HFFc6 (cell line): ENCODE measurements around the gene DCN. TPM values are rescaled to one million over a fixed set of nuclear protein-coding genes. Genes with fewer than 3 reads are reported as not detected.

Experiments used
- DNase-seq: peaks from one replicate; pipeline ENCODE4 v3.0.0-alpha.2; 2018
- H3K27ac Mint-ChIP-seq: 2 replicates; pipeline ENCODE4 v1.8.0; 2020; ENCODE audit warnings: mild to moderate bottlenecking, mixed read lengths
- H3K27me3 Mint-ChIP-seq: 2 replicates; pipeline ENCODE4 v1.8.0; 2021; ENCODE audit warnings: mild to moderate bottlenecking, moderate library complexity, mixed read lengths; ENCODE audit not compliant: insufficient read depth
- H3K36me3 Mint-ChIP-seq: 2 replicates; pipeline ENCODE4 v1.8.0; 2021; ENCODE audit warnings: low read depth, mixed read lengths
- H3K4me1 Mint-ChIP-seq: 2 replicates; pipeline ENCODE4 v1.8.0; 2020; ENCODE audit warnings: low read depth, mixed read lengths
- H3K4me3 Mint-ChIP-seq: 2 replicates; pipeline ENCODE4 v1.8.0; 2020; ENCODE audit warnings: mild to moderate bottlenecking, moderate library complexity, mixed read lengths
- H3K9me3 Mint-ChIP-seq: 2 replicates; pipeline ENCODE4 v1.8.0; 2020; ENCODE audit warnings: mild to moderate bottlenecking, mixed read lengths
- total RNA-seq, 6 experiments: library from RNA; stranded (reverse); fragmentation: NEBNext Ultra II Directional; extraction: Animal tissue kit (Norgen Biotek cat#: 25700); gene quantifications; 2 replicates in 1 of 6; 3 replicates in 5 of 6; pipeline ENCODE4 v1.2.3, GENCODE V29; 2021
- TF ChIP-seq, protein P1 (sequence below): fragments of 200-600 bp; sonication (generic); IDR thresholded peaks from 2 replicates; pipeline ENCODE4 v1.5.0; 2021; ENCODE audit warnings: antibody characterized with exemption, mild to moderate bottlenecking

Gene DCN
- total RNA-seq, 6 experiments from 2014 or later = 20.4 to 58.8 (median 48.7) TPM

DNA sequence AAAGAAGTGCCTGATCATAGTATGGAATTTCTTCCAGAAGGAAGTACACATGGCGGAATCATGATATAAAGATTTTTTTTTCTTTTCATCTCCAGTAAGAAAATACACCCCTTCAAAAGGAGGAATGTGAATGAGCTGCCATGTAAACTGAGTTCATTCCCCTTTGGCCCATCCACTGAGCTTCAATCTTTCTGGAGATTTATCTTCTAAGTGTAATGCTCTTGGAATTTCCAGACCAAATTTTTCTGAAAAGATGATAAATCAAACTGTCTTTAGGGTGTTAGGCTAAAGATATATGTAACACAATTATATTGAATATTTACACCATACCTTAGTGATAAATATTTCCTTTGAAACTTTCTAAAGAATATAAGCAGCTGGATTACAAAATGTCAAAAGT lies 5.2 kb downstream of the DCN start:
- no peaks in the 10 kb centered on the region for H3K36me3 Mint-ChIP-seq
- H3K27ac Mint-ChIP-seq = peak overlapping the region; percentile 21; the same call in 1 of the 2 replicates
- H3K4me3 Mint-ChIP-seq = no peak overlapping the region
- TF ChIP-seq, protein P1, sequence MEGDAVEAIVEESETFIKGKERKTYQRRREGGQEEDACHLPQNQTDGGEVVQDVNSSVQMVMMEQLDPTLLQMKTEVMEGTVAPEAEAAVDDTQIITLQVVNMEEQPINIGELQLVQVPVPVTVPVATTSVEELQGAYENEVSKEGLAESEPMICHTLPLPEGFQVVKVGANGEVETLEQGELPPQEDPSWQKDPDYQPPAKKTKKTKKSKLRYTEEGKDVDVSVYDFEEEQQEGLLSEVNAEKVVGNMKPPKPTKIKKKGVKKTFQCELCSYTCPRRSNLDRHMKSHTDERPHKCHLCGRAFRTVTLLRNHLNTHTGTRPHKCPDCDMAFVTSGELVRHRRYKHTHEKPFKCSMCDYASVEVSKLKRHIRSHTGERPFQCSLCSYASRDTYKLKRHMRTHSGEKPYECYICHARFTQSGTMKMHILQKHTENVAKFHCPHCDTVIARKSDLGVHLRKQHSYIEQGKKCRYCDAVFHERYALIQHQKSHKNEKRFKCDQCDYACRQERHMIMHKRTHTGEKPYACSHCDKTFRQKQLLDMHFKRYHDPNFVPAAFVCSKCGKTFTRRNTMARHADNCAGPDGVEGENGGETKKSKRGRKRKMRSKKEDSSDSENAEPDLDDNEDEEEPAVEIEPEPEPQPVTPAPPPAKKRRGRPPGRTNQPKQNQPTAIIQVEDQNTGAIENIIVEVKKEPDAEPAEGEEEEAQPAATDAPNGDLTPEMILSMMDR = no peak
- peaks cover 2% of the 10 kb centered on the region; the same call in 1 of the 2 replicates for H3K27me3 Mint-ChIP-seq
- H3K4me1 Mint-ChIP-seq = peaks cover 10% of the 10 kb centered on the region
- peak; percentile 3 for DNase-seq
- no peaks in the 10 kb centered on the region for H3K9me3 Mint-ChIP-seq

DNA sequence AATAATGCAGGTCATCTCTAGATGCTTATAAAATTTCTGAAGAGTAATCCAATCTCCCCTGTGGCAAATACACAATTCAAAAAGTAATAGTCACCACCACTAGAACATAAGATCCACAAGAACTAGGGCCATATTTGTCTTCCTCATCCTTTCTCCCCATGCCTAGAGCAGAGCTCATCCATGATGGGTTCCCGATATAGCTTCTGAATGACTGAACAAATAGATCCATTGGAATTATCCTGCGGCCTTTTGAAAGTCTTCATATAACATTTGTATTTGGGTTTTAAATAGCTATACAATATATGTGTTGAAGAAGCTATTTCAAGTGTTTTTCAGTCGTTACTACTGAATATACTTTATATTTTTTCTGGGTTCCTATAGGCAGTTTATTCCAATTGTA lies 5.7 kb downstream of the DCN start:
- TF ChIP-seq, protein P1 = no peak
- no peaks in the 10 kb centered on the region for H3K9me3 Mint-ChIP-seq
- peaks cover 2% of the 10 kb centered on the region; the same call in 1 of the 2 replicates for H3K27me3 Mint-ChIP-seq
- 0 out of 2 replicates have a peak overlapping the region, but pooled peaks have one; percentile 0 for H3K4me3 Mint-ChIP-seq
- no peaks in the 10 kb centered on the region for H3K36me3 Mint-ChIP-seq
- DNase-seq = no peak
- H3K27ac Mint-ChIP-seq = no peak overlapping the region; the same call in 1 of the 2 replicates
- peaks cover 6% of the 10 kb centered on the region; the same call in 1 of the 2 replicates for H3K4me1 Mint-ChIP-seq

DNA sequence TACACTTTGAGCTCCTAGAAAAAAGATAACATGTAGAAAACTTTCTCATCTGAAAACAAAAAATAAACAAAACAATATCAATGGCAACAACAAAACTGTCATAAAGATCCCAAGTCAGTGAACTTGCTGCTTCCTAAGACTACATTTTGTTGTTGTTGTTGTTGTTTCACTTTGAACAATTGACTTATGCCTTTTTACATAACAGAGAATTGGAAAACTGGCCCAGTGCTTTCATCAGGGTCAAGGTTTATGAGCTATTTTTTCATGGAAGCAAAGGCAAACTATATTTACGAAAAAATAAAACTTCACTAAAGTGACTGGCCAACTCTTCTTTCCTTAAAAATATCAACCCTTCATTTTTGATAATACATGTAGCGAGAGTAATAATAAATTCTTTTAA lies 6.3 kb downstream of the DCN start:
- H3K4me3 Mint-ChIP-seq = 0 out of 2 replicates have a peak overlapping the region, but pooled peaks have one; percentile 0

GRCh38 chr12:91173124-91173523 lies 9.5 kb downstream of the DCN start:
- TF ChIP-seq, protein P1 = no peak
- peaks cover 15% of the 10 kb centered on the region for H3K36me3 Mint-ChIP-seq
- H3K27me3 Mint-ChIP-seq = peaks cover 2% of the 10 kb centered on the region; the same call in 1 of the 2 replicates
- no peak for DNase-seq
- H3K4me1 Mint-ChIP-seq = peaks cover 6% of the 10 kb centered on the region; the same call in 1 of the 2 replicates
- peaks cover 9% of the 10 kb centered on the region for H3K9me3 Mint-ChIP-seq
- no peak overlapping the region for H3K4me3 Mint-ChIP-seq
- no peak overlapping the region for H3K27ac Mint-ChIP-seq

More for the DNA sequence above, 6.3 kb downstream of the DCN start:
- peaks cover 2% of the 10 kb centered on the region; the same call in 1 of the 2 replicates for H3K27me3 Mint-ChIP-seq
- H3K9me3 Mint-ChIP-seq = no peaks in the 10 kb centered on the region
- no peaks in the 10 kb centered on the region for H3K36me3 Mint-ChIP-seq
- TF ChIP-seq, protein P1 = no peak
- no peak for DNase-seq
- H3K27ac Mint-ChIP-seq = no peak overlapping the region
- peaks cover 6% of the 10 kb centered on the region; the same call in 1 of the 2 replicates for H3K4me1 Mint-ChIP-seq

DNA sequence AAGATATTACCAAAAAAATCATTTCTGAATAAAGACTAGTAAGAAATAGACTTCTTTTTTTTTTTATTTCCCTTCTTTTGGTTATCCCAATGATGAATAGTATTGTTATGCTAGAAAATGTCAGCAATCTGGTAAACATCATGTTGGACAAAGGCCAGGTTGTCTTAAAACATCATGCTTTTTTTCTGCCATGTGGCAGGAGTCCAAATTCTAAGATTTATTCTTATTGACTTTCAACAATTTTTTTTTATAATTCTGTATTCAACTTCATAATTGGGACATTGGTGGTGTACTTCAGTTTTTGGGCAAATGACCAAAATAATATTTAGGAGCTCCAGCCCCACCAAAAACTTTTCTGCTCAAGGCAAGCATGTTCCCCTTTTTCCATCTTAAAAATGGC lies 10.5 kb downstream of the DCN start:
- no peak overlapping the region for H3K4me3 Mint-ChIP-seq
- H3K27me3 Mint-ChIP-seq = peaks cover 2% of the 10 kb centered on the region; the same call in 1 of the 2 replicates
- TF ChIP-seq, protein P1 = no peak
- H3K9me3 Mint-ChIP-seq = peaks cover 18% of the 10 kb centered on the region
- peaks cover 22% of the 10 kb centered on the region for H3K36me3 Mint-ChIP-seq
- no peak overlapping the region for H3K27ac Mint-ChIP-seq
- peaks cover 6% of the 10 kb centered on the region; the same call in 1 of the 2 replicates for H3K4me1 Mint-ChIP-seq
- DNase-seq = no peak
